Activated CD4-positive, CD25-positive, alpha-beta regulatory T cell treated with anti-CD3 and anti-CD28 coated beads, Interleukin-2, amount 50 U/mL, for 72 hours (primary cell): ENCODE data around the gene PTPRU.

Experiments
- DNase-seq: peaks from one replicate; pipeline ENCODE4 v3.0.0; 2021

The PTPRU gene

GRCh38 chr1:29343476-29343875 lies 107.2 kb downstream of the PTPRU start:
- DNase-seq: no peak

GRCh38 chr1:29343908-29344307 lies 107.6 kb downstream of the PTPRU start:
- no peak for DNase-seq

- no peak for DNase-seq
Observed at GRCh38 chr1:29344336-29344735, 108.0 kb downstream of the PTPRU start.

DNA sequence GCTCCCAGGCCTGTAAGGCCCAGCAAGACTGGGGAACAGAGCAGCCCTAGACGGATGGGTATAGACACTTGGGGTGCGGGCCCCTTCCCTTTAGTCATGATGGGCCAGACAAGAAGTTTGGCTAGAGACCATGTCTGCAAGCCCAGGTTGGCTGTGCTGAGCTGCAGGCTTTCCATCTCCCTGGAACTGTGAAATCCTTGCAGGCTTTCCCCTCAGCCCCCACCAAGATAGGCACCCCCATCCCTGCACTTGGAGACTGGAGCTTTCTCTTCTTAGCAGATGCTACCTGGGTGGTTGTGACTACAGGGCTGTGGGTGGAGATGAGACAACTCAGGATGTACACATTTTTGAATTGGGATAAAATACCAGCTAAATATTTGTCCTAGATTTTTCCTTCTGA lies 110.3 kb downstream of the PTPRU start:
- DNase-seq: no peak

- no peak for DNase-seq
Observed at GRCh38 chr1:29349871-29350491, 113.7 kb downstream of the PTPRU start.

DNA sequence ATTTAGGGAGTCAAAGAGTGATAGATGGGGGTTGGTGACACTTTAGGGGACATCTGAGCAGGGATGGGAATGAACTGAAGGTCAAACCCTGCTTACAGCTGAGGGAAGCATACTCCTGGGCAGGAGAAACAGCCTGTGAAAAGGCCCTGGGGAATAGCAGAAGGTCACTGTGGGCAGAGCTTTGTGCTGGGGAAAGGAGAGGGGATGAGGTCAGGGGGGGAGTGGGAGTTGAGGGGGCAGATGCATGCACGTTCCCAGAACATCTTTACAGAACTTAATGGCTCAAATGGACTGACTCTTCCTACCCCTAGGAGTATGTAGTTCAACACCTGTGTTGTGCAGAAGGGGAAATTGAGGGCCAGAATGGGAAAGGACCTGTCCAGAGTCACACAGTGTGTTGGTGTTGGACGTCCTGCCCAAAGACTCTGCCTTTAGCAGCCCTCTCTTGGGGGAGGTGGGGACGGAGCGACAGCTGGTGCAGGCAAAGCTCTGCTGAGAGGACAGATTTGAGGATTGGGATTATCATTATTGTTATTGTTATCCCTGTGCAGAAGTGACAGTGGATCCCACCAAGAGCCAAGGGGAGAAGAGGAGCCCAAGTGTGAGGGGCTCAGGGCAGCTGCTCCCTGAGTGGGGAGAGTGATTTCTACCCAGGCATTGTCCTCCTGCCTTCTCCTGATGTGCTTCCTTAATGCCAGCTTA lies 116.5 kb downstream of the PTPRU start:
- DNase-seq: no peak

DNA sequence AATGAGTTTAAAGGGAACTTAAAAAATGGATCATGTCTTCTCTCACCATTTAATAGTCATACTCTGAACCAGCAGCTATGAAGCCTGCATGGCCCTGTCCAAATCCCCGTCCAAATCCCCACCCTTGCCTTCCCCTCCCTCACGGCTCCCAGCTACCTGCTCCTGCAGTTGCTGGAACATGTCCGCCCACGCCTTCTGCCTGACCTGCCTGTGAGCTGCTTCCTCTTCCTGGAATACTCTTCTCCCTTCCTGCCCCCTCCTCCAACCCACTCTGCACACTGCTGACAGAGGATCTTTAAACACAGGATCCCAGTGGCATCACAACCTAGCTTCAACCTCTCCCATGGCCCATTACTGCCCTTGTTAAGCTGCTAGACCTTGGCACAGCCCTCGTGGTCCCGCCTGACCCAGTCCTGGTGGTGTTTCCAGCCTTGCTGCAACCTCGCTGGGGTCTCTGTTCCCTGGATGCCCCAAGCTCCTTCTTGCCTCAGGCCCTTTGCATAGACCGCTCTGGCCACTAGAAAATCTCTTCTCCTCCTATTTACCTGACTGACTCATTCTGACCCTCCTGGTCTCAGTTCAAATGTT lies 118.3 kb downstream of the PTPRU start:
- no peak for DNase-seq

DNA sequence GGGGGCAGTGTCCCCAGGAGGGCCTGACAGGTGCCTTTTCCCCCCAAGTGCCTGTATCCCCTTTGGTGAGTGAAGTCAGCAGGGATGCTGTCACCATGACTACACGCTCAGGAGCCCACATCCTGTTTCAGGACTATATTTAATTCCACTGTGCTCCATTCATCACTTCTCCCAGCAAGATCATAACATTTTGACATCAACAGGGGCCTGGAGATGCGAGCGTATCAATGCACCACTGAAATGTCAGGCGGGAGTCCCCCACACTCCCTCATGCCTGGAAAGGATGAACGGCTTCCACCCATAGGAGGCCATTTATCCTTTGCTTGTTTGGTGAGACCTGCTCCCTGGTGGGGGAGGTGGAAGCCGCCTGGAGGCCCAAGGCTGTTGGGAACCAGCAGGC lies 119.1 kb downstream of the PTPRU start:
- DNase-seq: no peak

GRCh38 chr1:29356663-29357062 lies 120.3 kb downstream of the PTPRU start:
- DNase-seq: no peak

DNA sequence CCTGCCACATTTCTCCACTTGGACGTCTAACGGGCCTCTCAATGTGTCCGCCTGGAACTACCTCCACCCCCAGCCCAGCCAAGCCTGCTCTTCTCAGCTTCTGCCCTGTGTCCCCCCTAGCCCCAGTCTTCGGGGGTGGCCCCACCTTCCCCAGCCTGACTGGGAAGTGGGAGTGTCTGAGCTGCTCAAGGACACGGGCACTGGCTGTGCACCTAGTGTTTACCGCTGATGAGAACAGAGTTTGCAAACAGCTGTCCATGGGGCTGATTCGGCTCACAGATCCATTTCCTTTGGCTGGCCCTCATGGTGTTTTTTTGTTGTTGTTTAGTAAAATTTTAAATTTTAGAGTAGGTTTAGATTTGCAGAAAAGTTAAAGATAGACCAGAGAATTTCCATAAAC lies 121.1 kb downstream of the PTPRU start:
- DNase-seq: no peak

- DNase-seq: no peak
Observed at GRCh38 chr1:29358183-29358582, 121.9 kb downstream of the PTPRU start.

DNA sequence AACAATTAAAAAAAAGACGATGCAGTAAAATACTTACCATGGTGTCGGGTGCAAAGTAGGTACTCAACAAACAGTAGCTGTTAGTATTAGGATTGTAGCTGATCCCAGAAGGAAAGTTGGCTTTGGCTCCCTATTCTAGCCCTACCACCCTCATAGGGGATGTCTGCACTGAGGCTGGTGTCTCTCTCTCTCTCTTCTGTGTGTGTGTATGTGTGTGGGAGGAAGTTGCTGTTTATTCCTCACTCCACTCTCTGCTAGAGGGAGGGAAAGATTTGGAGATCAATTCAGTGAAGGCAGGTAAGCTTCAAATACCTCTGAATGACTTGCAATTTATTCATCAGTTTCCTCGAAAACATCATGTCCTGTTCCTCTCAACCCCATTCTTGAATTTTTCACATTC lies 124.4 kb downstream of the PTPRU start:
- DNase-seq: no peak

DNA sequence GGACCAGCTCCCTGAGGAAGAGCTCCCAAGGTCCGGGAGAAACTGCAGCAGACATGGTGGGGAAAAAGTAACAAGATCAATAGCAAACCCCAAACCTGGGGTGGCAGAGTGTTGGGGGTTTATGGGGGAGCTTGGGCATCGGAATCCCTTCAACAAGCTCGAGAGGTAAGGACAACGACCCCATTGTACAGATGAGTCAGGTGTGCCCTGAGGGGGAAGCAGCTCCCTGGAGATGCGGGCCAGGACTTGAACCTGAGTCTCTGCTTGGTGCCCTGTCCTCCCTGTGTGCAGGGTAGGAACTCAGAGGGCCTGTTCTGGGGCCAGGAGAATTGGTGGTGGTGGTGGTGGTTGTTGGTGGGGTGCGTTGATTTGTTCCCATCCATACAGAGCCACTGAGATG lies 125.4 kb downstream of the PTPRU start:
- DNase-seq: no peak

DNA sequence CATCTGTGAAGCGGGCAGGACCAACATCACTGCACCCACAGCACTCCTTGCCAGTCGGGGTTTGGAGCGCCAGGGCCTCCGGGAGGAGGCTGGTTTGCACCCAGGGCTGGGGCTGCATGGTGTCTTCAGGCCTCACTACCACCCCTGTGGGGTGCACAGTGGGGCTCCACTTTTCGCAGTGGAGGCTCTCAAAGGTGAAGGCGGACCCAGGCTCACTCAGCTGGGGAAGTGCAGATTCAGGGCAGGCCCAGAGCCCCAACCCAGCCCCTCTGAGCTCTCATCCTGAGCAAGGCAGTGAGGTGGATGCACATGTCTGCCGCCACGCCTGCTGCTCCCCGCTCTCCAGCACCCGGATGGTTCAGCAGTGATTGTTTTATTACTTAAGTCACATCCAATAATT lies 125.8 kb downstream of the PTPRU start:
- DNase-seq: no peak

- DNase-seq: no peak
Observed at GRCh38 chr1:29362764-29363163, 126.4 kb downstream of the PTPRU start.

DNA sequence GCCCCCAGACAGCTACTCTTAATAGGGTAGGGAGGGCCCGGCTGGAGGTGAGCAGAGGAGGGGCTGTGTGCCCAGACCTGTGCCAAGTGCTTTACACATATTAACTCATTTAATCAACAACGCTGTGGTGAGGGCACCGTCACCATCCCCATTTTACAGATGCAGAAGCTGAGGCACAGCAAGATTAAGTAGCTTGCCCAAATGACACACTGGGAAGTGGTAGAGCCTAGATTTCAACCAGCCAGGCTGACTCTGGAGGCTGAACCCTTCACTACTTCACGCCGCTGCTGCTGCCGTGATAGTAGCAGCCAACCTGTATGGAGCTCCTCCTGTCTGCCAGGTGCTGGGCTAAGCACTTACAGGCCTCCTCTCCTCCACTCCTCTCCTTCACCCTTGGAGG lies 127.2 kb downstream of the PTPRU start:
- DNase-seq: no peak

DNA sequence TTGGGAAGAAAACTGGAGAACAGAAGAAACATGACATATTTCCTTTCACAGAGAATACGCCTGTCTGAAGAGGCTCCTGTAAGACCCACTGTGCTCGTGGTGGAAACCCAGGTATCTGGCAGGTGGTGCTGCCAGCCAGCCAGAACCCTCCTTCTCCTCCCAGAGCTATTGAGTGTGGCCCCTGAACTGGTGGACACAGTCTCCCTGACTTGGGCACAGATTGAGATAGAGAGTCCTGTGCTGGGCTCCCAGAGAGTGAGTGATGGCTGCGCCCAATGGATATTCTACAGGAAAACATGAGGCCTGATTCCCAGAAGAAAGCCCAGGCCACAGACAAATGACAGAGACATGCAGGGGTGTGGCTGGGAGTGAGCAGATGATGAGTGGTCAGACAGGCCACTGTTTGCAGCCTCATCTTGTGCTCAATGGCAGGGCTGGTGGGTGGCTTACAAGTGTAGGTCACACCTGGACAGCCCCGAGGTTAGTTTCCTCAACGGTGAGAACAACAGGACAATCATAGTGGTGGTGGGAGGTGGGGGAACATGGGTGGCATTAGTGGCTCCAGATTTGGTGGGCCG lies 127.9 kb downstream of the PTPRU start:
- no peak for DNase-seq

DNA sequence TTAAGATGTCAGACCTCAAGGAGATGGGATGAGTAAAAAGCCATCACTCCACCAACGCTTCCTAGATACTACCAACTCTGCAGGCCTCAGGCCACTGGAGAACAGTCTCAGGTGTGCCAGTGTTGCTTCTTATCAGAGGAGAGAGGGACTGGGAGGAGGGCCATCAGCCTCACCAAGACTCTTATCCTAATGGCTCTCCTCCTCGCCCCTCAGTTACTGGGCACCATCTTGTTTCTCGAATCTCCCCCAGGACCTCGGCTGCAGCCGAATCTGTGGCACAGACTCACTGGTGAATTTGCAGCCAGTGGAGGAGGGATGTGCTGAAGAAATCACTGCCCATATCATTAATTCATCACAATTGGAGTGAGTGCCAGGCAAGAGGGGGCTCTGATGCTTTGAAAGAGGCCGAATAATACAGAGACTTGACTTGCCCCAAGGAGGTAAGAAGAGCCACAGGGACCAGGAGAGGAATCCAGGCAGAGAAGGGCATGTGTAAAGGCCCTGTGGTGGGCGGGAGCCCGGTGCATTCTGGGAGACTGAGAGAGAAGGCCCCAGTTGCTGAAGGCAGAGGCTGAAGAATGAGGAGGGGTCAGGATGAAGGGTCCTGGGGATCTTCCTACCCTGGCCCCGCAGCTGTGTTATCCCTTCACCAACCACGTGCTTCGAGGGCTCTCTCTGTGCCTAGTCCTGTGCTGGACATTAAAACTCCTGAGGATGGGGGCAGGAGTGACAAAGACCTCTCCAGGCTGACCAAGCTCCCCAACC lies 129.8 kb downstream of the PTPRU start:
- DNase-seq: no peak

GRCh38 chr1:29368936-29369932 lies 132.9 kb downstream of the PTPRU start:
- no peak for DNase-seq

DNA sequence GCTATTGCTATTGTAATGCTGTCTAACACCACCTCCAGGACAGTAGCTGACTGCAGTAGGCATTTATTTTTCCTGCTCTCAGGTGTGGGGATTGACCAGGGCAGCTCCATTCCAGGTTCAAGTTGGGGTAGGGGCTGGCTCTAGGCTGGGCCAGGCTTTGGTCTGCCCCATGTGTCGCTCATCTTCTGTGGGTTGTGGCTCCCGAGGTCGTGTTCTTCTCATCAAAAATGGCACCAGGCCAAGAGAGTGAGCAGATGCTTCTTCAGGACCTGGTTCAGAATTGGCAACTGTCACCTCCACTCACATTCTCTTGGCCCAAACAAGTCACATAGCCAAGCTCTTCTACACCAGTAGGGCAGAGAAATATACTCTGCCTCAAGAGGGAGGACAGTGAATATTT lies 133.7 kb downstream of the PTPRU start:
- DNase-seq: no peak

- no peak for DNase-seq
Observed at GRCh38 chr1:29371332-29371731, 135.0 kb downstream of the PTPRU start.

DNA sequence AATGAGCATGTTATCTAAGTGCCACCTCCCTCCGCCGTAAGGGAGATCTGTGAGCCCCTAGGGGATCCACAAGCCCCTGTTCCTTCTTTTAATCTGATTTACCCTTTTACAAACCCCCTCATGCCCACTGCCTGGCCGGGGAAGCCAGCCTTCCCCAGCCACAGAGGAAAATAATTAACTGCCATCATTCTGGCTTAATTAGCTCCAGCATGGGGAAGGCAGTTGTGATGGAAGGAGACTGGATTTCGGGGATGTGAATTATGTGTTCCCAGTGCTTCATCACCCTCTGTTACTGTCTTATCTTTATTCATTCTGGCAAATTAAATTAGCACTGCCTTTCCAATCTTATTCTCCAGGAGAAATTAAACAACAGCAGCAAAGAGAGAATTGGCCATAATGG lies 135.8 kb downstream of the PTPRU start:
- DNase-seq: no peak
